ENCODE results near the gene MAP2K5. TPM values are rescaled to one million over a fixed set of nuclear protein-coding genes. Genes with fewer than 3 reads are reported as not detected.

Gene MAP2K5
- total and polyA plus RNA-seq, 4 donors: 3.8 to 6.4 (median 5.6) TPM

- WGBS: 98% methylated on average over 2 of the region's 2 CpGs
- Histone ChIP-seq H3K27ac (ENCODE audit: low read depth in 1 of 2, low read length in 2 of 2) (no peak overlapping the region), H3K36me3 (ENCODE audit: control insufficient read depth in 4 of 4, insufficient read depth in 3 of 4, low read depth in 1 of 4, low read length in 3 of 4) (peaks cover 0 to 12% (median 3%) of the 10 kb centered on the region in 4 donors), H3K4me3 (ENCODE audit: low read depth in 1 of 3, low read length in 3 of 3) (no peak overlapping the region), H3K4me1 (ENCODE audit: control insufficient read depth in 4 of 4, insufficient read depth in 4 of 4, low read length in 3 of 4) (no peaks in the 10 kb centered on the region), H3K9ac (ENCODE audit: low read depth in 1 of 2, low read length in 2 of 2) (no peak overlapping the region), H3K27me3 (ENCODE audit: control insufficient read depth in 4 of 4, insufficient read depth in 4 of 4, low read length in 3 of 4) (no peaks in the 10 kb centered on the region), H3K9me3 (ENCODE audit: control insufficient read depth in 4 of 4, low read length in 3 of 4) (no peaks in the 10 kb centered on the region)
- DNase-seq (ENCODE audit: low spot score): no peak
- TF ChIP-seq YY1 (IDR thresholded peaks at IDR 0.05) (no peak), SP1 (IDR thresholded peaks at IDR 0.05) (no peak), MAX (IDR thresholded peaks at IDR 0.05) (no peak), FOXA1 (IDR thresholded peaks at IDR 0.05) (no peak), GABPA (IDR thresholded peaks at IDR 0.05 in 1 of 2, conservative IDR thresholded peaks at IDR 0.05 in 1 of 2) (no peak), JUND (IDR thresholded peaks at IDR 0.05) (no peak)
These were observed 17.1 kb downstream of the MAP2K5 start for GRCh38 chr15:67559576-67559975.

- Histone ChIP-seq H3K36me3 (ENCODE audit: control insufficient read depth in 4 of 4, insufficient read depth in 3 of 4, low read depth in 1 of 4, low read length in 3 of 4) (peaks cover 0 to 12% (median 2%) of the 10 kb centered on the region in 4 donors), H3K9me3 (ENCODE audit: control insufficient read depth in 4 of 4, low read length in 3 of 4) (no peaks in the 10 kb centered on the region), H3K27ac (ENCODE audit: low read depth in 1 of 2, low read length in 2 of 2) (no peak overlapping the region), H3K27me3 (ENCODE audit: control insufficient read depth in 4 of 4, insufficient read depth in 4 of 4, low read length in 3 of 4) (no peaks in the 10 kb centered on the region), H3K9ac (ENCODE audit: low read depth in 1 of 2, low read length in 2 of 2) (no peak overlapping the region), H3K4me1 (ENCODE audit: control insufficient read depth in 4 of 4, insufficient read depth in 4 of 4, low read length in 3 of 4) (no peaks in the 10 kb centered on the region), H3K4me3 (ENCODE audit: low read depth in 1 of 3, low read length in 3 of 3) (no peak overlapping the region)
- TF ChIP-seq, protein P1, sequence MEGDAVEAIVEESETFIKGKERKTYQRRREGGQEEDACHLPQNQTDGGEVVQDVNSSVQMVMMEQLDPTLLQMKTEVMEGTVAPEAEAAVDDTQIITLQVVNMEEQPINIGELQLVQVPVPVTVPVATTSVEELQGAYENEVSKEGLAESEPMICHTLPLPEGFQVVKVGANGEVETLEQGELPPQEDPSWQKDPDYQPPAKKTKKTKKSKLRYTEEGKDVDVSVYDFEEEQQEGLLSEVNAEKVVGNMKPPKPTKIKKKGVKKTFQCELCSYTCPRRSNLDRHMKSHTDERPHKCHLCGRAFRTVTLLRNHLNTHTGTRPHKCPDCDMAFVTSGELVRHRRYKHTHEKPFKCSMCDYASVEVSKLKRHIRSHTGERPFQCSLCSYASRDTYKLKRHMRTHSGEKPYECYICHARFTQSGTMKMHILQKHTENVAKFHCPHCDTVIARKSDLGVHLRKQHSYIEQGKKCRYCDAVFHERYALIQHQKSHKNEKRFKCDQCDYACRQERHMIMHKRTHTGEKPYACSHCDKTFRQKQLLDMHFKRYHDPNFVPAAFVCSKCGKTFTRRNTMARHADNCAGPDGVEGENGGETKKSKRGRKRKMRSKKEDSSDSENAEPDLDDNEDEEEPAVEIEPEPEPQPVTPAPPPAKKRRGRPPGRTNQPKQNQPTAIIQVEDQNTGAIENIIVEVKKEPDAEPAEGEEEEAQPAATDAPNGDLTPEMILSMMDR (IDR thresholded peaks at IDR 0.05; ENCODE audit: low read depth, low read length, missing input control): no peak
- TF ChIP-seq, protein P2, sequence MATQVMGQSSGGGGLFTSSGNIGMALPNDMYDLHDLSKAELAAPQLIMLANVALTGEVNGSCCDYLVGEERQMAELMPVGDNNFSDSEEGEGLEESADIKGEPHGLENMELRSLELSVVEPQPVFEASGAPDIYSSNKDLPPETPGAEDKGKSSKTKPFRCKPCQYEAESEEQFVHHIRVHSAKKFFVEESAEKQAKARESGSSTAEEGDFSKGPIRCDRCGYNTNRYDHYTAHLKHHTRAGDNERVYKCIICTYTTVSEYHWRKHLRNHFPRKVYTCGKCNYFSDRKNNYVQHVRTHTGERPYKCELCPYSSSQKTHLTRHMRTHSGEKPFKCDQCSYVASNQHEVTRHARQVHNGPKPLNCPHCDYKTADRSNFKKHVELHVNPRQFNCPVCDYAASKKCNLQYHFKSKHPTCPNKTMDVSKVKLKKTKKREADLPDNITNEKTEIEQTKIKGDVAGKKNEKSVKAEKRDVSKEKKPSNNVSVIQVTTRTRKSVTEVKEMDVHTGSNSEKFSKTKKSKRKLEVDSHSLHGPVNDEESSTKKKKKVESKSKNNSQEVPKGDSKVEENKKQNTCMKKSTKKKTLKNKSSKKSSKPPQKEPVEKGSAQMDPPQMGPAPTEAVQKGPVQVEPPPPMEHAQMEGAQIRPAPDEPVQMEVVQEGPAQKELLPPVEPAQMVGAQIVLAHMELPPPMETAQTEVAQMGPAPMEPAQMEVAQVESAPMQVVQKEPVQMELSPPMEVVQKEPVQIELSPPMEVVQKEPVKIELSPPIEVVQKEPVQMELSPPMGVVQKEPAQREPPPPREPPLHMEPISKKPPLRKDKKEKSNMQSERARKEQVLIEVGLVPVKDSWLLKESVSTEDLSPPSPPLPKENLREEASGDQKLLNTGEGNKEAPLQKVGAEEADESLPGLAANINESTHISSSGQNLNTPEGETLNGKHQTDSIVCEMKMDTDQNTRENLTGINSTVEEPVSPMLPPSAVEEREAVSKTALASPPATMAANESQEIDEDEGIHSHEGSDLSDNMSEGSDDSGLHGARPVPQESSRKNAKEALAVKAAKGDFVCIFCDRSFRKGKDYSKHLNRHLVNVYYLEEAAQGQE (IDR thresholded peaks at IDR 0.05): no peak
- TF ChIP-seq NR2F2 (IDR thresholded peaks at IDR 0.05) (no peak), SP1 (IDR thresholded peaks at IDR 0.05) (no peak), GABPA (IDR thresholded peaks at IDR 0.05 in 1 of 2, conservative IDR thresholded peaks at IDR 0.05 in 1 of 2) (no peak), HNF4G (IDR thresholded peaks at IDR 0.05) (no peak), HNF4A (conservative IDR thresholded peaks at IDR 0.05) (no peak), RAD21 (IDR thresholded peaks at IDR 0.05) (no peak), YY1 (IDR thresholded peaks at IDR 0.05) (no peak), TAF1 (conservative IDR thresholded peaks at IDR 0.05) (no peak), ATF3 (IDR thresholded peaks at IDR 0.05) (no peak), JUND (IDR thresholded peaks at IDR 0.05) (no peak), EGR1 (IDR thresholded peaks at IDR 0.05; ENCODE audit: low read depth in 2 of 2) (no peak), FOXA1 (IDR thresholded peaks at IDR 0.05) (no peak), MAX (IDR thresholded peaks at IDR 0.05) (no peak)
- TF ChIP-seq, protein P3, sequence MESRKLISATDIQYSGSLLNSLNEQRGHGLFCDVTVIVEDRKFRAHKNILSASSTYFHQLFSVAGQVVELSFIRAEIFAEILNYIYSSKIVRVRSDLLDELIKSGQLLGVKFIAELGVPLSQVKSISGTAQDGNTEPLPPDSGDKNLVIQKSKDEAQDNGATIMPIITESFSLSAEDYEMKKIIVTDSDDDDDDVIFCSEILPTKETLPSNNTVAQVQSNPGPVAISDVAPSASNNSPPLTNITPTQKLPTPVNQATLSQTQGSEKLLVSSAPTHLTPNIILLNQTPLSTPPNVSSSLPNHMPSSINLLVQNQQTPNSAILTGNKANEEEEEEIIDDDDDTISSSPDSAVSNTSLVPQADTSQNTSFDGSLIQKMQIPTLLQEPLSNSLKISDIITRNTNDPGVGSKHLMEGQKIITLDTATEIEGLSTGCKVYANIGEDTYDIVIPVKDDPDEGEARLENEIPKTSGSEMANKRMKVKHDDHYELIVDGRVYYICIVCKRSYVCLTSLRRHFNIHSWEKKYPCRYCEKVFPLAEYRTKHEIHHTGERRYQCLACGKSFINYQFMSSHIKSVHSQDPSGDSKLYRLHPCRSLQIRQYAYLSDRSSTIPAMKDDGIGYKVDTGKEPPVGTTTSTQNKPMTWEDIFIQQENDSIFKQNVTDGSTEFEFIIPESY (IDR thresholded peaks at IDR 0.05): no peak
- WGBS: 95% methylated on average over 1 of the region's 1 CpG
- DNase-seq (ENCODE audit: low spot score): no peak
These were observed 17.8 kb downstream of the MAP2K5 start for GRCh38 chr15:67560320-67560719.

All from liver (tissue), 9 donors.